ENCODE data around the gene METTL15.
"Not testable (repeated sequence)": the region's sequence is repeated elsewhere in the genome, so short reads cannot be mapped to it uniquely, and the experiment has no call there.

The METTL15 gene

GRCh38 chr11:28223994-28224393 is 115.8 kb downstream of the METTL15 start:
- no peak for DNase-seq

GRCh38 chr11:28227460-28227859 is 119.3 kb downstream of the METTL15 start:
- DNase-seq, result no peak

GRCh38 chr11:28228196-28228895 is 120.2 kb downstream of the METTL15 start:
- no peak for DNase-seq

GRCh38 chr11:28231475-28231874 is 123.3 kb downstream of the METTL15 start:
- no peak for DNase-seq

GRCh38 chr11:28232649-28233048 is 124.5 kb downstream of the METTL15 start:
- no peak for DNase-seq

GRCh38 chr11:28241760-28242159 is 133.6 kb downstream of the METTL15 start:
- no peak for DNase-seq

GRCh38 chr11:28242596-28242995 is 134.4 kb downstream of the METTL15 start:
- no peak for DNase-seq

GRCh38 chr11:28243061-28243460 is 134.9 kb downstream of the METTL15 start:
- no peak for DNase-seq

- no peak for DNase-seq
Observed at GRCh38 chr11:28243581-28243980, 135.4 kb downstream of the METTL15 start.

- no peak for DNase-seq
Observed at GRCh38 chr11:28245131-28245530, 136.9 kb downstream of the METTL15 start.

- DNase-seq, result no peak
Observed at GRCh38 chr11:28250192-28250591, 142.0 kb downstream of the METTL15 start.

- no peak for DNase-seq
Observed at GRCh38 chr11:28251257-28251656, 143.1 kb downstream of the METTL15 start.

- DNase-seq, result no peak
Observed at GRCh38 chr11:28257761-28258160, 149.6 kb downstream of the METTL15 start.

GRCh38 chr11:28259177-28259843 is 151.1 kb downstream of the METTL15 start:
- no peak for DNase-seq

- DNase-seq, result no peak
Observed at GRCh38 chr11:28268925-28269324, 160.7 kb downstream of the METTL15 start.

- DNase-seq, result no peak
Observed at GRCh38 chr11:28269586-28269985, 161.4 kb downstream of the METTL15 start.

GRCh38 chr11:28272247-28272646 is 164.1 kb downstream of the METTL15 start:
- not testable (repeated sequence) for DNase-seq

GRCh38 chr11:28274216-28274615 is 166.0 kb downstream of the METTL15 start:
- no peak for DNase-seq

- DNase-seq, result no peak
Observed at GRCh38 chr11:28284196-28284595, 176.0 kb downstream of the METTL15 start.

- DNase-seq, result no peak
Observed at GRCh38 chr11:28289444-28289843, 181.3 kb downstream of the METTL15 start.

GRCh38 chr11:28290995-28291394 is 182.8 kb downstream of the METTL15 start:
- DNase-seq, result not testable (repeated sequence)

- no peak for DNase-seq
Observed at GRCh38 chr11:28296426-28296825, 188.2 kb downstream of the METTL15 start.

GRCh38 chr11:28298209-28298608 is 190.0 kb downstream of the METTL15 start:
- no peak for DNase-seq

GRCh38 chr11:28303477-28304191 is 195.4 kb downstream of the METTL15 start:
- DNase-seq, result no peak

Data from amniotic stem cell (primary cell).